Smooth muscle cell (in vitro differentiated cells): ENCODE data around the gene DOK3. TPM values are rescaled to one million over a fixed set of nuclear protein-coding genes. Genes with fewer than 3 reads are reported as not detected.

ENCODE experiments used
- DNase-seq: peaks from one replicate; lab custom pipeline; 2025; ENCODE audit not compliant: unreplicated experiment; lab: John Stamatoyannopoulos, UW
- H2AFZ ChIP-seq: fragments of 200-600 bp; sonication (generic); 2 replicates; pipeline ENCODE4 v1.6.0; 2016; ENCODE audit warnings: antibody characterized with exemption, low read depth, mild to moderate bottlenecking
- H3F3A ChIP-seq: fragments of 200-600 bp; sonication (generic); 2 replicates; pipeline ENCODE4 v1.6.0; 2017; ENCODE audit warnings: antibody characterized with exemption, low read depth
- H3K27ac ChIP-seq: fragments of 200-600 bp; sonication (generic); 2 replicates; pipeline ENCODE4 v1.5.1; 2016; ENCODE audit warnings: low read depth, mild to moderate bottlenecking
- H3K27me3 ChIP-seq: fragments of 200-600 bp; sonication (generic); 2 replicates; pipeline ENCODE4 v1.6.1; 2016; ENCODE audit warnings: low read depth, mild to moderate bottlenecking
- H3K36me3 ChIP-seq: fragments of 200-600 bp; sonication (generic); 2 replicates; pipeline ENCODE4 v1.5.1; 2016; ENCODE audit warnings: low read depth
- H3K4me1 ChIP-seq: fragments of 200-600 bp; sonication (generic); 2 replicates; pipeline ENCODE4 v1.5.1; 2016; ENCODE audit warnings: low read depth
- H3K4me2 ChIP-seq: fragments of 200-600 bp; sonication (generic); 2 replicates; pipeline ENCODE4 v1.6.0; 2016; ENCODE audit warnings: mild to moderate bottlenecking
- H3K4me3 ChIP-seq: fragments of 200-600 bp; sonication (generic); 2 replicates; pipeline ENCODE4 v1.5.1; 2016; ENCODE audit warnings: mild to moderate bottlenecking
- H3K79me2 ChIP-seq: fragments of 200-600 bp; sonication (generic); 2 replicates; pipeline ENCODE4 v1.6.0; 2016; ENCODE audit warnings: low read depth, mild to moderate bottlenecking
- H3K9ac ChIP-seq: fragments of 200-600 bp; sonication (generic); 2 replicates; pipeline ENCODE4 v1.6.0; 2016; ENCODE audit warnings: low read depth
- H3K9me3 ChIP-seq: fragments of 200-600 bp; sonication (generic); replicated peaks from 2 replicates; pipeline ENCODE4 v1.5.1; 2016; ENCODE audit warnings: low read depth
- H4K20me1 ChIP-seq: fragments of 200-600 bp; sonication (generic); 2 replicates; pipeline ENCODE4 v1.6.0; 2016; ENCODE audit warnings: low read depth
- WGBS: methylation state at CpG from one replicate; pipeline ENCODE4 v1.1.7; 2016; ENCODE audit warnings: low lambda C conversion rate; 5-methylcytosine and 5-hydroxymethylcytosine counted together
- polyA plus RNA-seq: library from polyadenylated mRNA; unstranded; fragments of >200 nt; fragmentation: Nextera tagmentation; extraction: Ambion mirVana; gene quantifications from 2 replicates; pipeline ENCODE4 v1.2.1, GENCODE V29; 2016
- total RNA-seq: library from RNA; depleted of rRNA; stranded (reverse); fragments of >200 nt; gene quantifications from 2 replicates; pipeline ENCODE4 v1.2.3, GENCODE V29; 2014
- TF ChIP-seq, protein P1 (sequence below): fragments of 200-600 bp; sonication (generic); IDR thresholded peaks from 2 replicates; pipeline ENCODE4 v1.5.1; 2017; ENCODE audit warnings: borderline replicate concordance, mild to moderate bottlenecking, antibody characterized with exemption; ENCODE audit not compliant: insufficient read depth, poor library complexity, severe bottlenecking

Gene DOK3
- total and polyA plus RNA-seq, 2 experiments from 2014 or later, result 0.58 to 1.4 TPM

- Histone ChIP-seq H3K27me3 (no peaks in the 10 kb centered on the region), H3K27ac (no peak overlapping the region), H3K4me3 (no peak overlapping the region), H3K9ac (no peak overlapping the region), H3K9me3 (no peaks in the 10 kb centered on the region), H3K4me1 (peaks cover 2% of the 10 kb centered on the region), H3K36me3 (no peaks in the 10 kb centered on the region), H2AFZ (no peak overlapping the region), H3F3A (peaks cover 9% of the 10 kb centered on the region), H3K4me2 (no peak overlapping the region), H3K79me2 (peaks cover 6% of the 10 kb centered on the region), H4K20me1 (no peaks in the 10 kb centered on the region)
- TF ChIP-seq, protein P1, sequence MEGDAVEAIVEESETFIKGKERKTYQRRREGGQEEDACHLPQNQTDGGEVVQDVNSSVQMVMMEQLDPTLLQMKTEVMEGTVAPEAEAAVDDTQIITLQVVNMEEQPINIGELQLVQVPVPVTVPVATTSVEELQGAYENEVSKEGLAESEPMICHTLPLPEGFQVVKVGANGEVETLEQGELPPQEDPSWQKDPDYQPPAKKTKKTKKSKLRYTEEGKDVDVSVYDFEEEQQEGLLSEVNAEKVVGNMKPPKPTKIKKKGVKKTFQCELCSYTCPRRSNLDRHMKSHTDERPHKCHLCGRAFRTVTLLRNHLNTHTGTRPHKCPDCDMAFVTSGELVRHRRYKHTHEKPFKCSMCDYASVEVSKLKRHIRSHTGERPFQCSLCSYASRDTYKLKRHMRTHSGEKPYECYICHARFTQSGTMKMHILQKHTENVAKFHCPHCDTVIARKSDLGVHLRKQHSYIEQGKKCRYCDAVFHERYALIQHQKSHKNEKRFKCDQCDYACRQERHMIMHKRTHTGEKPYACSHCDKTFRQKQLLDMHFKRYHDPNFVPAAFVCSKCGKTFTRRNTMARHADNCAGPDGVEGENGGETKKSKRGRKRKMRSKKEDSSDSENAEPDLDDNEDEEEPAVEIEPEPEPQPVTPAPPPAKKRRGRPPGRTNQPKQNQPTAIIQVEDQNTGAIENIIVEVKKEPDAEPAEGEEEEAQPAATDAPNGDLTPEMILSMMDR, result no peak
- no peak for DNase-seq
- 92% methylated on average over 2 of the region's 2 CpGs for WGBS
Observed at GRCh38 chr5:177520916-177521513, 11.4 kb upstream of the DOK3 start.

DNA sequence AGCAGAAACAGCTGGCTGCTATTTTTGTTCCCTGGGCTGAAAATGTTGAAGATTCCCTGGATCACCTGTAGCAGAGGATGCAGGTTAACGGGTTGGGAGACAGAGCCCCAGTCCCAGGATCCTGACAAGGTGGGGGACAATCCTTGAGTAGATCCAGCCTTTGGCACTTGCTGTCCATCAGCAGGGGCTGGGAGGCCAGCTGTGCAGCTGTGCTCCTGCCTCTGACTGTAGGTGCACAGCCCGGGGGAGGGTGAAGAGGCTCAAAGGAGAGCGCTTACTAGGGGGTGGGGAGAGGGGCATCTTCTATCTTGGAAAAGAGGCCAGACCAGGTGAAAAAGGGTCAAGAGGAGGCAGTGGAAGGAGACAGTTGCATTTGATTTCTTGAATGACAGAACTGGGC, 10.6 kb upstream of the DOK3 start:
- H3K36me3 ChIP-seq, result no peaks in the 10 kb centered on the region
- TF ChIP-seq, protein P1, result no peak
- peaks cover 9% of the 10 kb centered on the region for H3F3A ChIP-seq
- H3K9me3 ChIP-seq, result no peaks in the 10 kb centered on the region
- H3K4me1 ChIP-seq, result peaks cover 7% of the 10 kb centered on the region
- no peaks in the 10 kb centered on the region for H4K20me1 ChIP-seq
- no peaks in the 10 kb centered on the region for H3K27me3 ChIP-seq
- no peak overlapping the region for H3K4me3 ChIP-seq
- H2AFZ ChIP-seq, result no peak overlapping the region
- H3K79me2 ChIP-seq, result peaks cover 13% of the 10 kb centered on the region
- WGBS, result 100% methylated on average over 3 of the region's 3 CpGs
- H3K4me2 ChIP-seq, result no peak overlapping the region
- H3K27ac ChIP-seq, result peak overlapping the region; percentile 52
- no peak overlapping the region for H3K9ac ChIP-seq
- no peak for DNase-seq

- 81% methylated on average over 13 of the region's 13 CpGs for WGBS
- peak overlapping the region; percentile 52 for H3K27ac ChIP-seq
Observed at GRCh38 chr5:177519463-177520235, 10.0 kb upstream of the DOK3 start.

More at GRCh38 chr5:177519463-177520235, 10.0 kb upstream of the DOK3 start:
- Histone ChIP-seq H3K4me1 (peaks cover 7% of the 10 kb centered on the region), H3K79me2 (peaks cover 20% of the 10 kb centered on the region), H3K4me2 (no peak overlapping the region), H3F3A (peaks cover 9% of the 10 kb centered on the region), H3K27me3 (no peaks in the 10 kb centered on the region), H3K4me3 (no peak overlapping the region), H3K9ac (no peak overlapping the region), H2AFZ (no peak overlapping the region), H3K36me3 (no peaks in the 10 kb centered on the region), H3K9me3 (no peaks in the 10 kb centered on the region), H4K20me1 (no peaks in the 10 kb centered on the region)
- no peak for DNase-seq
- TF ChIP-seq, protein P1, result no peak
